ENCODE measurements around the gene TADA2A.
"Not testable (repeated sequence)": the region's sequence is repeated elsewhere in the genome, so short reads cannot be mapped to it uniquely, and the experiment has no call there.

The TADA2A gene

GRCh38 chr17:37500378-37500777 is 93.7 kb downstream of the TADA2A start:
- no peak for DNase-seq

GRCh38 chr17:37502009-37502936 is 95.6 kb downstream of the TADA2A start:
- no peak for DNase-seq

GRCh38 chr17:37503148-37503547 is 96.5 kb downstream of the TADA2A start:
- DNase-seq: no peak

- DNase-seq: no peak
Observed at GRCh38 chr17:37505333-37505732, 98.6 kb downstream of the TADA2A start.

- DNase-seq: no peak
Observed at GRCh38 chr17:37506678-37507077, 100.0 kb downstream of the TADA2A start.

GRCh38 chr17:37507111-37507510 is 100.4 kb downstream of the TADA2A start:
- DNase-seq: no peak

- no peak for DNase-seq
Observed at GRCh38 chr17:37510056-37510455, 103.4 kb downstream of the TADA2A start.

GRCh38 chr17:37511642-37512041 is 105.0 kb downstream of the TADA2A start:
- DNase-seq: not testable (repeated sequence)

GRCh38 chr17:37512442-37513068 is 105.9 kb downstream of the TADA2A start:
- no peak for DNase-seq

GRCh38 chr17:37513711-37514110 is 107.0 kb downstream of the TADA2A start:
- no peak for DNase-seq

- DNase-seq: no peak
Observed at GRCh38 chr17:37516127-37516571, 109.5 kb downstream of the TADA2A start.

- no peak for DNase-seq
Observed at GRCh38 chr17:37517881-37518280, 111.2 kb downstream of the TADA2A start.

GRCh38 chr17:37518826-37519225 is 112.1 kb downstream of the TADA2A start:
- DNase-seq: no peak

GRCh38 chr17:37519251-37519985 is 112.7 kb downstream of the TADA2A start:
- no peak for DNase-seq

GRCh38 chr17:37520174-37520573 is 113.5 kb downstream of the TADA2A start:
- DNase-seq: no peak

GRCh38 chr17:37521821-37522220 is 115.1 kb downstream of the TADA2A start:
- no peak for DNase-seq

- no peak for DNase-seq
Observed at GRCh38 chr17:37523715-37524219, 117.1 kb downstream of the TADA2A start.

GRCh38 chr17:37527249-37527851 is 120.7 kb downstream of the TADA2A start:
- peak in 1 of 2 donors; percentile 60 for DNase-seq
